Measurements from ENCODE around the gene STPG4. TPM values are rescaled to one million over a fixed set of nuclear protein-coding genes. Genes with fewer than 3 reads are reported as not detected.
A peak's percentile ranks its signal among the peaks of the same experiment; 100 is the strongest.

Gene STPG4, protein sequence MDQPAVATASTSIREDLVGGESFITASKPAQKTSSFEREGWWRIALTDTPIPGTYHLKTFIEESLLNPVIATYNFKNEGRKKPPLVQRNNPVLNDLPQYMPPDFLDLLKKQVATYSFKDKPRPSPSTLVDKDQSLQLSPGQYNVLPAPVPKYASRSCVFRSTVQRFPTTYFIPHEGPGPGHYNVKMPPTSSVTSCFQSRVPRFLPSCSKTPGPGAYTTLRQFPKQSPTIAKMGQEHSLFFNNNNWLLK
- total RNA-seq (1 to 10 TPM; 3.0 to 8.5 TPM), polyA plus RNA-seq (ENCODE audit: insufficient read depth, low read depth, low replicate concordance) (19.4 TPM)
- long read RNA-seq, donor 1: 0 reads
- long read RNA-seq, donor 2: 0 reads

DNA sequence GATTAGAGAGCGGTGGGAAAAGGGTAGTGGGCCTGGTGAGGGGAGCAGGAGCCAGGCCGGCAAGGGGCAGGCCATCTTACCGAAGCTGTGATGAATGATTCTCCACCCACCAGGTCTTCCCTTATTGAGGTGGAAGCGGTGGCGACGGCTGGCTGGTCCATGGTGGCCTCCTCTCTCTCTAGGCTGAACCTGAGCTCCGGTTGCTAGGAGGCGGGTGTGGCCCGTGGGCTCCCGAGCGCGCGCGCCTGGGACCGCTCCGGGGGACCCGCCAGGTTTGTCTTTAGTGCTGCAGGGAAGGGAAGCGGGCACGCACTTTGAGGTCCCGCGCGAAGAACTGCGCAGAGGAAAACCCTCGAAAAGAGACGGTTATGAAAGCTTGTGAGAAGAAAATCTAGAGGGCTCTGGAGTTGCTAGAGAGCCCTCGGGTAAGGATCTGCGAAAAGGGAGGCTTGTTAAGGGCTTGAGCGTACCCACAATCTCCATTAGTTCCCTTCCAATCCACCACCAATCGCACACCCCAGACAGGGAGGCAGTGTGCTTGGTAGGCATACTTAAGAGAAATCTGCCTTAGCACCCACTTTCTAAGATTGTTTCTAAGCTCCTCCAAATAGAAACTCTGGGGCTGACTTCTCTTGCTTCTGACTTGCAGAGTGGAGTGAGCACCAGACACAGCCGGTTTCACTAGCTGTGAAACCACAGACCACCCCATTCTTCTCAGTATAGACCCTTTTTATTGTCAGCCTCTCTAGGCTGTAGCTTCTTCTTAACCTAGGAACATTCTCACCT lies at the start of gene STPG4:
TSS of gene STPG4 (minus strand) at position 218 of the 786 bp plus-strand sequence. CDS start at position 161, 57 bp downstream.
- Histone ChIP-seq H3K9me3 (no peaks in the 10 kb centered on the region), H3K4me3 (peak within 1 kb of the TSS; percentile 5 to 27), H3K27me3 (no peaks in the 10 kb centered on the region), H3K27ac (no peak within 1 kb of the TSS), H3K36me3 (ENCODE audit: low read depth, missing control alignments) (no peaks in the 10 kb centered on the region), H3K4me1 (no peaks in the 10 kb centered on the region)
- DNase-seq: no peak
- intact Hi-C loops (cut with DNase I; ENCODE audit: low total_unique reads): no loop called here
- TF ChIP-seq, protein P1, sequence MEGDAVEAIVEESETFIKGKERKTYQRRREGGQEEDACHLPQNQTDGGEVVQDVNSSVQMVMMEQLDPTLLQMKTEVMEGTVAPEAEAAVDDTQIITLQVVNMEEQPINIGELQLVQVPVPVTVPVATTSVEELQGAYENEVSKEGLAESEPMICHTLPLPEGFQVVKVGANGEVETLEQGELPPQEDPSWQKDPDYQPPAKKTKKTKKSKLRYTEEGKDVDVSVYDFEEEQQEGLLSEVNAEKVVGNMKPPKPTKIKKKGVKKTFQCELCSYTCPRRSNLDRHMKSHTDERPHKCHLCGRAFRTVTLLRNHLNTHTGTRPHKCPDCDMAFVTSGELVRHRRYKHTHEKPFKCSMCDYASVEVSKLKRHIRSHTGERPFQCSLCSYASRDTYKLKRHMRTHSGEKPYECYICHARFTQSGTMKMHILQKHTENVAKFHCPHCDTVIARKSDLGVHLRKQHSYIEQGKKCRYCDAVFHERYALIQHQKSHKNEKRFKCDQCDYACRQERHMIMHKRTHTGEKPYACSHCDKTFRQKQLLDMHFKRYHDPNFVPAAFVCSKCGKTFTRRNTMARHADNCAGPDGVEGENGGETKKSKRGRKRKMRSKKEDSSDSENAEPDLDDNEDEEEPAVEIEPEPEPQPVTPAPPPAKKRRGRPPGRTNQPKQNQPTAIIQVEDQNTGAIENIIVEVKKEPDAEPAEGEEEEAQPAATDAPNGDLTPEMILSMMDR (IDR thresholded peaks at IDR 0.05): no peak
- no peak for TF ChIP-seq POLR2A (IDR thresholded peaks at IDR 0.05)
- WGBS, 2 donors: 69 to 71% methylated on average over 30 of the region's 30 CpGs

DNA sequence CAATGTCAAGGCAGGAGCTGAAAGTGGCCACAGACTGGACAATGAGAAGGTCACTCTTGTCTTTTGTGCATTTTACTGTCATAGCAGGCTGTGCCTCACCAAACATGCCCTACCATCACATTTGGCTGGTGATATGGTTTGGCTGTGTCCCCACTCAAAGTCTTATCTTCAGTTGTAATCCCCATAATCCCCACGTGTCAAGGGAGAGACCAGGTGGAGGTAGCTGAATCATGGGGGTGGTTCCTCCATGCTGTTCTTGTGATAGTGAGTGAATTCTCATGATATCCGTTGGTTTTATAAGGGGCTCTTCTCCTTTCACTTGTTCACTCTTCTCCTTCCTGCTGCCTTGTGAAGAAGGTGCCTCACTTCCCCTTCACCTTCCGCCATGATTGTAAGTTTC lies 49.6 kb upstream of the STPG4 start:
- Histone ChIP-seq H3K4me3 (no peak overlapping the region), H3K27me3 (no peaks in the 10 kb centered on the region), H3K27ac (no peak overlapping the region), H3K36me3 (ENCODE audit: low read depth, missing control alignments) (no peaks in the 10 kb centered on the region), H3K9me3 (no peaks in the 10 kb centered on the region), H3K4me1 (peaks cover 11% of the 10 kb centered on the region)
- intact Hi-C loops (cut with DNase I; ENCODE audit: low total_unique reads): no loop called here
- WGBS, 2 donors: 84% methylated on average over 3 of the region's 3 CpGs
- DNase-seq: no peak
- TF ChIP-seq, protein P1 (IDR thresholded peaks at IDR 0.05): no peak
- TF ChIP-seq POLR2A (IDR thresholded peaks at IDR 0.05): no peak

DNA sequence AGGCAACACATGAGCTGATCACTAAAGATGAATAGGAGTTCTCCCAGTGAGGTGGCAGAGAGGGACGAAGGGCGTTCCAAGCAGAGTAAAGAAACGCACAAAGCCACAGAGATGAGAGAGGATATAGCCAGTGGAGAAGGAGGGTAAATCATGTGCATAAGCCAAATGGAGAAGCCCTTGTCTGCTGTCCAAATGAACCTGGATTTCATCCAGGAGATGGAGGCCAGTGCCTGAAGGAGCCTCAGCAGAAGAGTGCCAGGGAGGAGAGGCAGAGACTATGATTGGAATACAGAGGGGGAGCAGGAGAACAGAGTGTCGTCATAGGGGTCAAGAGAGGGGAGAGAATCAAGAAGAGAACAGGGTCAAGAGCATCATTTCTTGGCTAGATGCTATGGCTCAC lies 48.9 kb upstream of the STPG4 start:
- peaks cover 11% of the 10 kb centered on the region for H3K4me1 ChIP-seq

DNA sequence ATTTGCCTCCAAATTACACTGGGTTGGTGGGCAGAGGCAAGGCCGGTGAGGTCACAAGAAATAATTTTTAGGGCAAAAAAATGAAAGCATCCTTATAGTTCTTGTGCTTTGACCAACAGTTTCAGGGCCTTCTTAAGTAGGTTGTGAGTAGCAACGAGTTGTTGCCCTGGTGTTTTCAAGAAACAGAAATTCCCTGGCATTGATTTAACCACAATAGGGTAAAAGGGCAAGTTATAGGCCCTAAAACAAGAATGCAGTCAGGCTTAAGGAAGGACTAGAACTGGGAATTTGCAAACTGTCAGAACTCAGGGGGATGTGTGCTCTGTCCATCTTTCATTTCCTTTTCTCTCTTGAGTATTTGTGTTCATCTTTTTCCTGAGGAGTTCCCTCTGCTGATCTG lies 46.1 kb upstream of the STPG4 start:
- intact Hi-C loops (cut with DNase I; ENCODE audit: low total_unique reads): no loop called here
- no peak overlapping the region for H3K4me3 ChIP-seq
- H3K4me1 ChIP-seq: peaks cover 11% of the 10 kb centered on the region
- no peaks in the 10 kb centered on the region for H3K36me3 ChIP-seq (ENCODE audit: low read depth, missing control alignments)
- H3K27ac ChIP-seq: no peak overlapping the region
- TF ChIP-seq, protein P1 (IDR thresholded peaks at IDR 0.05): no peak
- no peak for TF ChIP-seq POLR2A (IDR thresholded peaks at IDR 0.05)
- no peak for DNase-seq
- H3K27me3 ChIP-seq: no peaks in the 10 kb centered on the region
- no peaks in the 10 kb centered on the region for H3K9me3 ChIP-seq
- 82 to 87% methylated on average over 2 of the region's 2 CpGs for WGBS, 2 donors

More for the DNA sequence above, 48.9 kb upstream of the STPG4 start:
- Histone ChIP-seq H3K9me3 (no peaks in the 10 kb centered on the region), H3K4me3 (no peak overlapping the region), H3K36me3 (ENCODE audit: low read depth, missing control alignments) (no peaks in the 10 kb centered on the region), H3K27me3 (no peaks in the 10 kb centered on the region), H3K27ac (no peak overlapping the region)
- no peak for DNase-seq
- intact Hi-C loops (cut with DNase I; ENCODE audit: low total_unique reads): no loop called here
- 84% methylated on average over 4 of the region's 4 CpGs for WGBS, 2 donors
- no peak for TF ChIP-seq POLR2A (IDR thresholded peaks at IDR 0.05)
- TF ChIP-seq, protein P1 (IDR thresholded peaks at IDR 0.05): no peak
